Upper lobe of right lung (tissue), 1 donor: ENCODE measurements around the gene FCMR. TPM values are rescaled to one million over a fixed set of nuclear protein-coding genes. Genes with fewer than 3 reads are reported as not detected.
A peak's percentile ranks its signal among the peaks of the same experiment; 100 is the strongest.

Source experiments
- ATAC-seq: fragments of 200-7000 bp; cut with Tn5 transposase; one replicate; pipeline ENCODE4 v1.9.1; 2020; ENCODE audit warnings: mild to moderate bottlenecking, moderate library complexity
- DNase-seq: peaks from one replicate; pipeline ENCODE4 v3.0.0-alpha.2; 2020
- H3K27ac ChIP-seq: fragments of 200-600 bp; one replicate; pipeline ENCODE4 v1.8.0; 2022
- H3K27me3 ChIP-seq: fragments of 200-600 bp; one replicate; pipeline ENCODE4 v1.8.0; 2022; ENCODE audit warnings: mild to moderate bottlenecking
- H3K36me3 ChIP-seq: fragments of 200-600 bp; one replicate; pipeline ENCODE4 v1.8.0; 2022
- H3K4me1 ChIP-seq: fragments of 200-600 bp; one replicate; pipeline ENCODE4 v1.8.0; 2022
- H3K4me3 ChIP-seq: fragments of 200-600 bp; one replicate; pipeline ENCODE4 v1.8.0; 2022; ENCODE audit warnings: mild to moderate bottlenecking
- H3K9me3 ChIP-seq: fragments of 200-600 bp; one replicate; pipeline ENCODE4 v1.8.0; 2022
- CTCF ChIP-seq: fragments of 200-600 bp; IDR thresholded peaks from one replicate; pipeline ENCODE4 v1.8.0; 2022; ENCODE audit warnings: antibody characterized with exemption
- intact Hi-C: fragments of 100-400 bp; cut with DNase I; formaldehyde crosslinking; loops from one replicate; pipeline ENCODE4 v1.11.0; 2022
- total RNA-seq: library from RNA; stranded (reverse); fragmentation: NEBNext Ultra II Directional; extraction: Animal tissue kit (Norgen Biotek cat#: 25700); gene quantifications from one replicate; pipeline ENCODE4 v1.2.1, GENCODE V29; 2021
- donor health status: DM: no; HTN: yes; CAD: no; lungs with severe emphysema.

FCMR gene
- total RNA-seq, 1 donor from 2014 or later, result 12.6 TPM

GRCh38 chr1:206947255-206947654 is 25.5 kb upstream of the FCMR start:
- DNase-seq, result no peak
- H3K4me1 ChIP-seq, result no peaks in the 10 kb centered on the region

GRCh38 chr1:206946261-206946660 is 24.5 kb upstream of the FCMR start, which contains the start of gene PIGR:
TSS of gene PIGR (minus strand) at chr1:206946466. CDS start at chr1:206940531, 5,935 bp downstream.
- H3K36me3 ChIP-seq, result no peaks in the 10 kb centered on the region
- peak; percentile 83 for ATAC-seq
- no peaks in the 10 kb centered on the region for H3K4me1 ChIP-seq
- peak; percentile 81 for DNase-seq
- intact Hi-C loops, result no loop called here
- TF ChIP-seq CTCF, result no peak
- H3K4me3 ChIP-seq, result peak within 1 kb of the TSS; percentile 46
- H3K27ac ChIP-seq, result peak within 1 kb of the TSS; percentile 51
- no peaks in the 10 kb centered on the region for H3K27me3 ChIP-seq
- no peaks in the 10 kb centered on the region for H3K9me3 ChIP-seq

More at GRCh38 chr1:206947255-206947654, 25.5 kb upstream of the FCMR start:
- intact Hi-C loops, result no loop called here
- no peaks in the 10 kb centered on the region for H3K36me3 ChIP-seq
- H3K9me3 ChIP-seq, result no peaks in the 10 kb centered on the region
- no peak for TF ChIP-seq CTCF
- H3K27ac ChIP-seq, result no peak overlapping the region
- H3K27me3 ChIP-seq, result no peaks in the 10 kb centered on the region
- H3K4me3 ChIP-seq, result no peak overlapping the region
- no peak for ATAC-seq

- Histone ChIP-seq H3K4me1 (no peaks in the 10 kb centered on the region), H3K36me3 (no peaks in the 10 kb centered on the region), H3K27ac (peak overlapping the region; percentile 51), H3K27me3 (no peaks in the 10 kb centered on the region), H3K4me3 (peak overlapping the region; percentile 46), H3K9me3 (no peaks in the 10 kb centered on the region)
- intact Hi-C loops, result no loop called here
- no peak for TF ChIP-seq CTCF
- DNase-seq (no peak), ATAC-seq (no peak)
Observed at GRCh38 chr1:206945779-206946178, 24.0 kb upstream of the FCMR start.

- Histone ChIP-seq H3K9me3 (no peaks in the 10 kb centered on the region), H3K27me3 (no peaks in the 10 kb centered on the region), H3K36me3 (no peaks in the 10 kb centered on the region), H3K4me1 (no peaks in the 10 kb centered on the region), H3K4me3 (peak overlapping the region; percentile 46), H3K27ac (no peak overlapping the region)
- no peak for DNase-seq
- intact Hi-C loops, result no loop called here
- no peak for ATAC-seq
- no peak for TF ChIP-seq CTCF
Observed at GRCh38 chr1:206944703-206945102, 23.0 kb upstream of the FCMR start.

GRCh38 chr1:206941766-206942418 is 20.2 kb upstream of the FCMR start:
- no peak for TF ChIP-seq CTCF
- no peak overlapping the region for H3K27ac ChIP-seq
- peak overlapping the region; percentile 3 for H3K4me3 ChIP-seq
- H3K4me1 ChIP-seq, result no peaks in the 10 kb centered on the region
- no peaks in the 10 kb centered on the region for H3K27me3 ChIP-seq
- no peaks in the 10 kb centered on the region for H3K36me3 ChIP-seq
- ATAC-seq (peak; percentile 32), DNase-seq (no peak)
- intact Hi-C loops, result no loop called here
- no peaks in the 10 kb centered on the region for H3K9me3 ChIP-seq

GRCh38 chr1:206940588-206940936 is 18.8 kb upstream of the FCMR start:
- no peak for TF ChIP-seq CTCF
- intact Hi-C loops, result no loop called here
- Histone ChIP-seq H3K27ac (no peak overlapping the region), H3K4me1 (no peaks in the 10 kb centered on the region), H3K4me3 (no peak overlapping the region), H3K9me3 (no peaks in the 10 kb centered on the region), H3K27me3 (no peaks in the 10 kb centered on the region), H3K36me3 (no peaks in the 10 kb centered on the region)
- ATAC-seq (no peak), DNase-seq (no peak)
